ENCODE measurements around the gene LMAN2.
A peak's percentile ranks its signal among the peaks of the same experiment; 100 is the strongest.

LMAN2 gene

DNA sequence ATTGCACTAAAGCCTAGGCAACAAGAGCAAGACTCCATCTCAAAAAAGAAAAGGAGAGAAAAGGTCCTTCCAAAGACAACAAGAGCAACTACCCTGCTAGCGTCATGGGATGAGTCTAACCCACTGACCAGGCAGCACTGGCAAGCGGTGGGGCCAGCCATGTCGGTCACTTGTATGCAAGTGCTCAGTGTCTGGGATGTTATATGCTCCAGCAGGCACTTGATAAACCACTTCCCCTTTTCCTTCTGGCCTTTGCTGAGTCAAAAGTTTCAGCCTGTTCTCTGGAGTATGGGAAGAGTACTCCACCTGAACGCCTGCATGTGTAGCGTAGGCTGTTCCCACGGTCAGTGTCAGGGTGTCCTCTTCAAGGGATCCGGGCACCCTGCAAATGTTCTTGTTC lies 30.6 kb downstream of the LMAN2 start:
- H3K27ac Mint-ChIP-seq = no peak overlapping the region
- H3K4me3 Mint-ChIP-seq = no peak overlapping the region
- H3K4me1 Mint-ChIP-seq = peaks cover 17 to 26% of the 10 kb centered on the region in 2 donors

DNA sequence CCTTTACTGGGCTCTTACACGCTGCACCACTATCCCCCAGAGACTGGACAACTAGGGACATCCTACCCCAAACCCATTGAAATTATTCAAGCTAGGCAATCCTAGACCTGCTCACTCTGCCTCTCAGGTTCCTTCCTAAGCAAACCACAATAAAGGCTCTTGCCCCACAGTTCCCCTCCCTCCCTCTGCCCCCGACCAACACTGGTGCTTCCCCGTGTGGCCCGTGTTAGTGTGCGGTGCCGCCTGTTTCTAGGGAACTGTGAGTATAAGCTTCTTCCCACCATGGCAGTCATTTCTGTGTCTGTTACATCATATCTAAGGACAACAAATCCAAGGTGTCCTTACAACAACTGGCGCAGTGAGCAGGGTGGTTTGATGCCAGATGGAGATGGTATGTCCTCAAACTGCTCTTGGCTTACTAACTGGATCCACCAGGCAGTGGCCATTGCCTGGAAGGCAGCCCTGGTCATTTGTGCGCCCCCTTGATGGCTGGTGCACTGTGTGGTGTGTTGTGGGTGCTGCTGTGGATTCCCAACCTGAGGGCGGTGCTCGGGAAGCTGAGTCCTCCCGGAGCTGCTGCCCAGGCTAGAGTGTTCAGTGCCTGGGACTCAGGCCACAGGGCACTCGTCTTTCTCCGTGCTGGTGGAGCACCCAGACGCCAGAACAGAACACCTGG lies 31.4 kb downstream of the LMAN2 start:
- no peak overlapping the region for H3K27ac Mint-ChIP-seq
- H3K4me1 Mint-ChIP-seq = peaks cover 17 to 26% of the 10 kb centered on the region in 2 donors
- H3K9me3 Mint-ChIP-seq = no peaks in the 10 kb centered on the region
- ATAC-seq (replicated peaks) = peak; percentile 34 to 56
- H3K4me3 Mint-ChIP-seq = no peak overlapping the region
- no peak for DNase-seq
- H3K27me3 Mint-ChIP-seq = no peaks in the 10 kb centered on the region
- peaks cover 18 to 24% of the 10 kb centered on the region in 2 donors for H3K36me3 Mint-ChIP-seq

More for the DNA sequence above, 30.6 kb downstream of the LMAN2 start:
- Mint-ChIP-seq H3K27me3 (no peaks in the 10 kb centered on the region), H3K36me3 (peaks cover 18 to 24% of the 10 kb centered on the region in 2 donors), H3K9me3 (no peaks in the 10 kb centered on the region)
- ATAC-seq (replicated peaks) = peak; percentile 74 to 80
- no peak for DNase-seq

DNA sequence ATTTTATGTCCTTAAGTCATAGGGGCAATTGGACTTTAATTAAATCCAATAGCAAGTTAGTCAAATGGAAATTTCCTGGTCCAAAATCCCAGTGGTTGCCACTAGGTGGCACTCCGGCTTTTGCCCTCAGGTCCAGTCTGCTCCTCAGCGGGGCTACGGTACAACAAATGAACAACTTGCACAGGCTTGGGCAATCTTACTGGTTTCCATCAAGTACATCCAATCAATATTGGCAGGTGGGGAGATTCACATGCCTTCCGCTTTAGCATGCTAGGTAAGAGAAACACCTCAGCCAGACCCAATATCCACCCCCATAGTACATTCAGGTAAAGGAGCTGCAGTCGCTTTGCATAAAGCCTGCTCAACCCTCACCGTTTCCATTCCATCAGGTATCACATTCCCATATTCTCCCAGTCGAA lies 33.5 kb downstream of the LMAN2 start:
- no peaks in the 10 kb centered on the region for H3K27me3 Mint-ChIP-seq
- peaks cover 13 to 21% of the 10 kb centered on the region in 2 donors for H3K36me3 Mint-ChIP-seq
- ATAC-seq (replicated peaks) (peak; percentile 59 to 64), DNase-seq (no peak)
- H3K9me3 Mint-ChIP-seq = no peaks in the 10 kb centered on the region
- peaks cover 16 to 23% of the 10 kb centered on the region in 2 donors for H3K4me1 Mint-ChIP-seq
- H3K4me3 Mint-ChIP-seq = no peak overlapping the region
- H3K27ac Mint-ChIP-seq = no peak overlapping the region

DNA sequence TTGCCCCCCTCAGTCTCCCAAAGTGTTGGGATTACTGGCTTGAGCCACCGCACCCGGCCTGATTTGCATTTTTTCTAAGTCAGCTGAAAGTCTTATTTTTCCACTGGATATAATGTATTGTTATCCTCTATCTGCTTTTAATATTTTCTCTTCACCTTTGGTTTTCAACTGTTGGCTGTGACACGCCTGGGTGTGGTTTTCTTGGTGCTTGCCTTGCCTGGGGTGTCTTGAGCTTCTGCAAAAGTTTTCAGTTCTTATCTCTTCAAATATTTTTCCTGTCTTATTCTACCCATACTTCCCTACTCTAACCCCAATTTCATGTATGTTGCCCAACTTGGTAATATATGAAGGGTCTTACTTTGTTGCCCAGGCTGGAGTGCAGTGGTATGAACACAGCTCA lies 35.5 kb downstream of the LMAN2 start:
- ATAC-seq (replicated peaks) = no peak
- Mint-ChIP-seq H3K9me3 (no peaks in the 10 kb centered on the region), H3K27me3 (peaks cover 0 to under 1% of the 10 kb centered on the region in 2 donors), H3K36me3 (peaks cover 9 to 15% of the 10 kb centered on the region in 2 donors), H3K4me1 (peaks cover 21 to 31% of the 10 kb centered on the region in 2 donors), H3K27ac (no peak overlapping the region), H3K4me3 (no peak overlapping the region)
- DNase-seq = no peak

DNA sequence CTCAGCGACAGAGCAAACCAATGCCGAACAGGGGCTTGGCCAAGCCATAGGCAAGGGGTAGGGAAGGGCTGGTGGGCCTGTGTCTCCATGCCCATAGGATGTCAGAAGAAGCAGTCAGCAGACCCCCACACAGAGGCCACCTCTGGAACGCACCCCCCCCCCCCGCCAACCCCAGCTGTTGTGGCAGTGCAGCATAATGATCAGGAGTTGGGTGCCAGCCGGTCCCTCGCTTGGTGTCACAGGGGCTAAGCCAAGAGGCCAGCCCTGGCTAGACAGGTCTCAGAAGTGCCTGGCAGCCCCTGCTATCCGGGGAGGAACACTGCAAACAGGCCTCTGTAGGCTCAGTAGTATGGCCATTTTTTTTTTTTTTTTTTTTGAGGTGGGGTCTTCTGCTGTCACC lies 36.1 kb downstream of the LMAN2 start:
- H3K27me3 Mint-ChIP-seq = peaks cover 0 to 4% of the 10 kb centered on the region in 2 donors
- no peak for ATAC-seq (replicated peaks)

DNA sequence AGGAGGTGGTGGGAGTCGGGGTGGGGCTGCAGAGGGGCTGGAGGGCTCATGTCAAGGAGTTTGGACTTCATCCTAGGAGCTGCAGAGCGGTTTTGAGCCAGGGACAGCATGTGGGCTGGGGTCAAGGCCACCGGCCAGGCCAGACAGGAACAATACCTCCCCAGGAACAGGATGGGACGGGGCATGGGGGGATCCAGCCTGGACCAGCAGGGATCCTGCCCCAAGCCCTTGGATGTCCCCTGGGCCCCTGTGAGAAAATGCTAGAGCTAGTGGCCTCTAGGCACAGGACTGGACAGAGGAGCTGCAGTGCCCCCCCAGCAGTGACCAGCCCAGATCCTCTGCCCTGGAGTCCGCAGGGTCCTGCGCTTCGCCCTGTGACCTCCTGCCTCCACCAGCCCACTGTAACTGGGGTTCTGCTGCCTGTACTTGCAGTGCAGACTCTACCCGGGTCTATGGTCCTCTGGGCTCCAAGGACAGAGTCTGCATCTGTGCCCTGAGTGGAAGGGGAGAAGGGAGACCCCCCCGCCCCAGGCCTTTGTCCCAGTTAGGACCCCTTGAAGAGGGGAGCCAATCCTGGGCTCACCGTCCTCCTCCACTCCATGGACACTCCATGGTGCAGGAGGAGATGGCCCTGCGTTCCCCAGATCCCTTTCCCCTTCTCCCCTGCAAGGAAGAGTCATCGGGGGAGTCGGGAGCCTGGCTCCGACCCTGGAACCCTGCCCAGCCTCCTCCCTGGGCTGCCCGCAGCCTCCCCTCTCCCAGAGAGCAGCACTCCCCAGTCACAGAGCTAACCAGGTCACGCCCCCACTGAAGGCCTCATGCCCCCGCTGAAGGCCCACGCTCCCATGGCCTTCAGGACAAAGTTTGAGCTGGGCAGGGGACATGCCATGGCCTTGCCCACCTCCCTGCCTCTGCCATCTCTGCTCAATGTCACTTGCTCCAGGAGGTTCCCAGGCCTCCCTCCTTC lies 36.8 kb downstream of the LMAN2 start:
- no peak overlapping the region for H3K27ac Mint-ChIP-seq
- H3K9me3 Mint-ChIP-seq = no peaks in the 10 kb centered on the region
- ATAC-seq (replicated peaks) (no peak), DNase-seq (no peak)
- peaks cover 4 to 12% of the 10 kb centered on the region in 2 donors for H3K36me3 Mint-ChIP-seq
- H3K27me3 Mint-ChIP-seq = peaks cover 0 to 4% of the 10 kb centered on the region in 2 donors
- H3K4me3 Mint-ChIP-seq = no peak overlapping the region
- peaks cover 22 to 39% of the 10 kb centered on the region in 2 donors for H3K4me1 Mint-ChIP-seq

More for the DNA sequence above, 36.1 kb downstream of the LMAN2 start:
- peaks cover 6 to 15% of the 10 kb centered on the region in 2 donors for H3K36me3 Mint-ChIP-seq
- H3K27ac Mint-ChIP-seq = no peak overlapping the region
- peaks cover 22 to 33% of the 10 kb centered on the region in 2 donors for H3K4me1 Mint-ChIP-seq
- DNase-seq = no peak
- no peak overlapping the region for H3K4me3 Mint-ChIP-seq
- no peaks in the 10 kb centered on the region for H3K9me3 Mint-ChIP-seq

DNA sequence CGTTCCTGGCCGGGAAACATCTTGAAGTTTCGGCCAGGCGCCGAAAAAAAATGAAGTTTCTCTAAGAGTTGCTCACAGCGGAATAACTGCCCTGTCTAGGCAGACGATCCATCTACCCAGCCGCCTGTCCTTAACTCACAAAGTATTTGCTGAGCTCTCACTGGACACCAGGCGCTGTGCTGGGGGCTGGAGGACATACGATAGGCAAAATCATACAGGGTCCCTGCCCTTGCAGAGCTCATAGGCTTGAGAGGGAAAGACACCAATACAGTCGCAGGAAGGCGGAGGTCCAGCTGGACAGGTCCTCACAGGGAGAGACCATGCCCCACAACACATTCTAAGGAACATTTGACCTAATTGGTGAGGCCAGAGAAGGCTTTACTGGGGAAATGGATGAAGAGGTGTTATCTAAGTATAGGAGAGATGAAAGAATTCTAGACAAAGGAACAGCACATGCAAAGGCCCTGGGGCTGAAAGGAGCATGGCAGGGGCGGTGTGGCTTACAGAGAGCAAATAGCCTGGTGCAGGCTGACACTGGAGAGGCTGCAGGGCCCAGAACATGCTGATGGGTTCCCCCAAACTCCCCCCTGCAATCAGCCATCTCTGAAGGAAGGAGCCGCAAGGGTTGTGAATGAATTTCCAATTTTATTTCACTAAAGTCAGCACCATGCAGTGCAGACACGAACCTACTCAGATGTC lies 37.8 kb downstream of the LMAN2 start:
- Mint-ChIP-seq H3K4me3 (no peak overlapping the region), H3K27me3 (peaks cover 0 to 4% of the 10 kb centered on the region in 2 donors), H3K9me3 (no peaks in the 10 kb centered on the region), H3K27ac (no peak overlapping the region), H3K36me3 (peaks cover 1 to 10% of the 10 kb centered on the region in 2 donors), H3K4me1 (peaks cover 24 to 41% of the 10 kb centered on the region in 2 donors)
- DNase-seq (no peak), ATAC-seq (replicated peaks) (no peak)

DNA sequence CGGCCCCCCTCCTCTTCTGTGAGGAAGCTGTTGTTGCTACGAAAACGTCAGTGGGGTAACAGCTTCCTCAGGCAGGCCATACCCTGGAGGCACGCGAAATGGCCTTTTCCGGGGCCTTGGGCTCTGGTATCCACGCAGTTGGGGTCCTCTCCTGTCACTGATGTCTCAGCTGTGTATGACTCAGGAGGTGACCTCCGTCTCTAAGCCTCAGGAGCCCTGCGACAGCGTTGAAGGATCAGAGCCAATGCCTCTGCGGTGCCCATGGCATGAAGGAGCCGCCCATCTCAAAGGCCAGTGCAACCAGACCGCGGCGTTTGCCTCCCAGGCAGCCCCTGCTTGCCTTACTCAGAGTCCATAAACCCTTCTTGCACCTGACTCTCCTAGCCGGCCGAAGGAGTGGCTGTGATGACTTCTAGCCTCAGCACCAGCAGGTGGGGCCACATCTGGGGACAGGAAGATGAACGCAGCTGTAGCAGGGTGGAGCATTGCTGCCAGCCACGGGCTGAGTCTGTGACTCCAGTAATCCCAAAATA lies 38.8 kb downstream of the LMAN2 start:
- Mint-ChIP-seq H3K4me1 (peaks cover 20 to 34% of the 10 kb centered on the region in 2 donors), H3K27ac (peak overlapping the region; percentile 81)
- DNase-seq = no peak

DNA sequence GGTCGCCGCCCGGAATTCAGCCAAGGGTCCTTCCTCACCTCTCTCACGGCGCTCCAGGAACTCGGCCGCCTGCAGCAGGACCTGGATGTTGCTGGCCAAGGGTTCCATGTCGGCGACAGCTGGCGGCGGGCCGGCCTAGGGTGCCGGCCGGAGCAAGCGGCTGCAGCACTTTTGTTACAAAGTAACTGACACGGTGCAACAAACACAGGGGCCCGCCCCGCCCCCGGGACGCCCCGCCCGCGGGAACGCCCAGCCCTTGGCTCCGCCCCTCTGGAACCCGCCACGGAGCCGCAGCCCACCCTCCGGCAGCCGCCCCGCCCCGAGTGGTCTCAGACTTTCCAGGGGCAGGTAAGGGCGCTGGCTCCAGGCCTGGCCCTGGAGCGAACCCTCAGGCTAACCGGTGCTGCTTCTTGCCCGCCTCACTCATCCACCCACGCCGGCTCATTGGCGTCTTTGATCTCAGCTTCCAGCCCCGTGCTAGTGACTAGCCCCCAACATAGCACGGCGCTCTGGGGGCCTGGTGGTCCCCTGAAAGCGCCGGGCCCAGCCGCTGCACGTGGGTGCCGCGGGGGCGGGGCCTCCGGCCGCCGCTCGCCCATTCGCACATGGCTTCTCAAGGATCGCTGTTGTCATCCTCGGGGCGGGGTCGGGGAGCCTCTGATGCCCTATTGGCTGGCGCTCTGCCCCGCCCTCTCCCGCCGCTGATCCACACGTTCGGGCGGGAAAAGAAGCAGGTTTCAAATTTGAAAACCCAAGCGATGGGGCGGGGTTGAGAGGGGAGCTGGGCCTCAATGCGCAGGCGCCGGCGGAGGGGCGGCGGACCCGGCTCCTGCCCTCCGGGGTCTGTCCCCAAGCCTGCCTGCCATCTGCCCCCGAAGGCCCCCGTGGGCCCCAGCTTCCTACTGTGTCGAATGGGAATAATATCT lies 39.5 kb downstream of the LMAN2 start, which contains the start of gene MXD3:
Gene MXD3, minus strand, starts transcription at position 176 of the 926 bp plus-strand sequence. Its CDS starts 68 bp downstream, at position 108.
- H3K36me3 Mint-ChIP-seq = peaks cover 4 to 8% of the 10 kb centered on the region in 2 donors
- H3K27me3 Mint-ChIP-seq = peaks cover 0 to 4% of the 10 kb centered on the region in 2 donors
- H3K27ac Mint-ChIP-seq = peak within 1 kb of the TSS; percentile 95
- ATAC-seq (replicated peaks) (peak; percentile 88 to 90), DNase-seq (peak; percentile 92)
- no peaks in the 10 kb centered on the region for H3K9me3 Mint-ChIP-seq
- H3K4me3 Mint-ChIP-seq = peak within 1 kb of the TSS; percentile 88 to 91
- H3K4me1 Mint-ChIP-seq = peaks cover 21 to 38% of the 10 kb centered on the region in 2 donors

More for the DNA sequence above, 38.8 kb downstream of the LMAN2 start:
- no peaks in the 10 kb centered on the region for H3K9me3 Mint-ChIP-seq
- peaks cover 0 to 4% of the 10 kb centered on the region in 2 donors for H3K27me3 Mint-ChIP-seq
- H3K4me3 Mint-ChIP-seq = peak overlapping the region; percentile 88 to 91
- H3K36me3 Mint-ChIP-seq = peaks cover 1 to 11% of the 10 kb centered on the region in 2 donors
- ATAC-seq (replicated peaks) = peak; percentile 17 to 26

DNA sequence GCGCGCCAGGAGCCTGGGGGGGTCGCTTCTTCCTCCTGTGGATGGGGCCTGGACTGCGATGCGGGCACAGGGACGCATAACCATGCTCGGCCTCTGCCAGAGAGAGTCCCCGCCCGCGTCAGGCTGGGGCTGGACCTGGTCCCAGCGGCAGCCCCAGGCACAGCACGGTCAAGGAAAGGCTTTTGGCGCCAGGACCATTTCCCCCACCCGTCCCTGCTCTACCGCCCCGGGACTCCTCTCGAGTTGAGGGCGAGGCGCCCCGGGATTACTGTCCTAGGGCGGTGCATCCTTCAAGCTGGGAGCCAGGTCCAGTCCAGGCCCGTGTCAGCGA lies 40.1 kb downstream of the LMAN2 start:
- H3K27me3 Mint-ChIP-seq = peaks cover 0 to 4% of the 10 kb centered on the region in 2 donors
- H3K4me3 Mint-ChIP-seq = peak overlapping the region; percentile 88 to 91
- peaks cover 7 to 14% of the 10 kb centered on the region in 2 donors for H3K36me3 Mint-ChIP-seq
- H3K4me1 Mint-ChIP-seq = peaks cover 26 to 44% of the 10 kb centered on the region in 2 donors
- DNase-seq (no peak), ATAC-seq (replicated peaks) (peak; percentile 0 to 3)
- peak overlapping the region; percentile 62 for H3K27ac Mint-ChIP-seq
- no peaks in the 10 kb centered on the region for H3K9me3 Mint-ChIP-seq

DNA sequence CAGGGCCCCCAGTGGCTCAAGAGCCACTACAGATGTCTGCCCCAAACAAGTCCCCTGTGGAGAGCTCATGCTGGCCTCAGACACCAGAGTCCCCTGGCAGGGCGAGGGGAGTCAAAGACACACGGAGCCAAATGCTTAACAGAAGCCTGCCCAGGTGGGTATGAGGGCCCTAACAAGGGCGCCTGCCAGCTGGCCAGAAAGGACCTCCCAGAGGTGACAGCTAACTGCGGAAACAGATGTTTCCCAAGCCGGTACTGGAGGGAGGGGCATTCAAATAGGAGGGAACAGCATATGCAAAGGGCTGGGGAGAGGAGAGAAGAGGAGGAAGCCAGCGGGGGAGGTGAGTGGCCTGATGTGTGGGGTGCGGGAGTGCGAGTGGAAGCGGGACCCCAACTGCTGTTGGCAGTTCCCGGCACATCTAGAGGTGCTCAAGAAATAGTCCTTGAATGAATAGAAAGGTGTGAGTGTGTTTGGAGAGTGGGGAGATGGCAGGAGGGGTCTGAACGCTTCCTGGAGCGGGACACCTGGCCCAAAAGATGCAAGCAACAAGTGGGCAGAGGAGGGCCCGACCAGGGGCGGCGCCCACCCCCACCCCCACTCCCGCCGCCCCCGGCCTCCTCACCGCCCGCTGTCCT lies 40.6 kb downstream of the LMAN2 start:
- Mint-ChIP-seq H3K27me3 (peaks cover 0 to 4% of the 10 kb centered on the region in 2 donors), H3K4me1 (peaks cover 30 to 49% of the 10 kb centered on the region in 2 donors), H3K4me3 (peak overlapping the region; percentile 82 to 91), H3K36me3 (peaks cover 10 to 19% of the 10 kb centered on the region in 2 donors), H3K27ac (peak overlapping the region; percentile 72), H3K9me3 (no peaks in the 10 kb centered on the region)
- DNase-seq (no peak), ATAC-seq (replicated peaks) (no peak)

DNA sequence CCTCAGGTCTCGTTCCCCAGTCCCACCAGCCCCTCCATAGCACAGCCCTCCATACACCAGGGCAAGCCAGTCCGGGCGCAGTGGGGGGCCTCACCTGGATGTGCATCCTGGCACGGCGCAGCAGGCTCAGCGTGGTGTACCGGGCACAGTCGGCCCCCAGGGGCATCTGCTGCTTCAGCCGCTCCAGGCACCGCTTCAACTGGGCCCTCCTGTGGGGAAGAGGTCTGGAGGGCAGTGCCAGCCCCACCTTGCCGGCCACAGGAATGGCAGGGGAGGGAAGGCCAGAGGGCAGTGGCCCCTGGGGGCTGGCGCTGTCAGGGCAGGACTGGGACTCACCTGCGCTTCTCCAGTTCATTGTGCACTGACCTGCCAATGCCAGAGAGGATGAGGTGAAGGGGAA lies 41.1 kb downstream of the LMAN2 start:
- Mint-ChIP-seq H3K4me1 (peaks cover 33 to 54% of the 10 kb centered on the region in 2 donors), H3K27ac (peak overlapping the region; percentile 72), H3K27me3 (peaks cover 0 to 4% of the 10 kb centered on the region in 2 donors), H3K9me3 (no peaks in the 10 kb centered on the region), H3K4me3 (peak overlapping the region in 1 of 2 donors; percentile 91), H3K36me3 (peaks cover 11 to 25% of the 10 kb centered on the region in 2 donors)
- ATAC-seq (replicated peaks) = no peak
- DNase-seq = no peak

Data from stimulated activated naive B cell treated with anti-CD40 and anti-IgM and Interleukin-4, amounts not matched to agents 10 μg/mL and 1 μg/mL and 100 μg/mL, for 72 hours (primary cell).